ENCODE data around the gene EFCAB11.

- TF ChIP-seq REST (IDR thresholded peaks at IDR 0.05; ENCODE audit: unreplicated experiment) (no peak), CTCF (conservative IDR thresholded peaks at IDR 0.05; ENCODE audit: low read depth in 2 of 2) (no peak)
Observed at GRCh38 chr14:89909586-89909985, 44.9 kb downstream of the EFCAB11 start.

Data from GM23338 (cell line).